Measurements from ENCODE around the gene ZNF135. TPM values are rescaled to one million over a fixed set of nuclear protein-coding genes. Genes with fewer than 3 reads are reported as not detected.

The ZNF135 gene
- total RNA-seq, 8 experiments from 2014 or later: 0.09 to 6.6 (median 2.4) TPM

GRCh38 chr19:58117841-58118575, 58.9 kb downstream of the ZNF135 start:
- 0 to 93% (median 75%) methylated on average over 2 to 8 of the region's 77 CpGs; no CpG with 5 or more reads in 3 of the 10 experiments for WGBS, 10 experiments
- ATAC-seq (replicated peaks in 6 of 8): no peak
- no peak overlapping the region for H3K4me3 ChIP-seq

GRCh38 chr19:58118979-58119733, 60.1 kb downstream of the ZNF135 start:
- Histone ChIP-seq H3K27ac (no peak overlapping the region), H3K4me3 (no peak overlapping the region), H3K4me1 (replicated peaks in 1 of 2) (no peaks in the 10 kb centered on the region)
- ATAC-seq (replicated peaks in 6 of 8): no peak
- in situ Hi-C loops (cut with MboI; ENCODE audit: low pct_unique_long_range_greater_than_20kb in 2 of 9, low sequenced_read_pairs in 9 of 9, unreplicated experiment in 9 of 9): no loop called here
- WGBS, 10 experiments: 8 to 100% (median 65%) methylated on average over 1 to 4 of the region's 5 CpGs; no CpG with 5 or more reads in 2 of the 10 experiments

More at GRCh38 chr19:58117841-58118575, 58.9 kb downstream of the ZNF135 start:
- Histone ChIP-seq H3K4me1 (replicated peaks in 1 of 2) (no peaks in the 10 kb centered on the region), H3K27ac (no peak overlapping the region)
- in situ Hi-C loops (cut with MboI; ENCODE audit: low pct_unique_long_range_greater_than_20kb in 2 of 9, low sequenced_read_pairs in 9 of 9, unreplicated experiment in 9 of 9): no loop called here

Other genes starting within 250 kb of the ZNF135 start
- gene ZNF552, start 244.4 kb upstream of the ZNF135 start, total RNA-seq: 10 to 100 TPM in 2 of 8 experiments, 1 to 10 TPM in 6; 4.4 to 20.0 (median 6.8) TPM
- gene ZNF587B, start 229.0 kb upstream of the ZNF135 start, total RNA-seq: 10 to 100 TPM in 4 of 8 experiments, 1 to 10 TPM in 4; 3.1 to 47.5 (median 9.8) TPM
- gene ZNF587, start 209.4 kb upstream of the ZNF135 start, total RNA-seq: 10 to 100 TPM; 11.2 to 44.9 (median 25.4) TPM
- 10 to 100 TPM; 14.4 to 81.5 (median 22.2) TPM for gene ZNF814, start 170.2 kb upstream of the ZNF135 start, total RNA-seq
- gene ZNF417, start 142.7 kb upstream of the ZNF135 start, total RNA-seq: 10 to 100 TPM in 7 of 8 experiments, 1 to 10 TPM in 1; 9.1 to 24.6 (median 17.1) TPM
- gene ZNF418, start 123.9 kb upstream of the ZNF135 start, total RNA-seq: 10 to 100 TPM in 5 of 8 experiments, 1 to 10 TPM in 3; 2.4 to 15.3 (median 11.8) TPM
- gene ZNF256, start 111.6 kb upstream of the ZNF135 start, total RNA-seq: 1 to 10 TPM; 3.6 to 9.1 (median 5.4) TPM
- gene C19orf18, start 84.7 kb upstream of the ZNF135 start, total RNA-seq: 1 to 10 TPM in 1 of 8 experiments, under 1 TPM in 5, not detected in 2; 0.27 to 2.1 (median 0.45) TPM
- 10 to 100 TPM in 6 of 8 experiments, 1 to 10 TPM in 2; 7.1 to 28.2 (median 20.2) TPM for gene ZNF606, start 56.5 kb upstream of the ZNF135 start, total RNA-seq
- 1 to 10 TPM in 5 of 8 experiments, under 1 TPM in 1, not detected in 2; 0.46 to 9.4 (median 8.1) TPM for gene ZSCAN1, start 25.3 kb upstream of the ZNF135 start, total RNA-seq
- 100 to 1,000 TPM in 4 of 8 experiments, 10 to 100 TPM in 2, 1 to 10 TPM in 2; 7.9 to 170 (median 103) TPM for gene ZSCAN18, start 38.9 kb downstream of the ZNF135 start, total RNA-seq
- gene ZNF329, start 91.5 kb downstream of the ZNF135 start, total RNA-seq: 10 to 100 TPM in 5 of 8 experiments, 1 to 10 TPM in 3; 4.3 to 23.2 (median 16.1) TPM
- gene ZNF274, start 123.8 kb downstream of the ZNF135 start, total RNA-seq: 10 to 100 TPM; 17.0 to 40.6 (median 28.2) TPM
- gene ZNF544, start 169.6 kb downstream of the ZNF135 start, total RNA-seq: 10 to 100 TPM; 23.7 to 63.5 (median 40.8) TPM
- 10 to 100 TPM in 5 of 8 experiments, 1 to 10 TPM in 3; 5.7 to 15.7 (median 10.6) TPM for gene ZNF8, start 219.7 kb downstream of the ZNF135 start, total RNA-seq
- 10 to 100 TPM; 38.0 to 72.5 (median 53.6) TPM for gene ERVK3-1, start 246.1 kb downstream of the ZNF135 start, total RNA-seq